Measurements from ENCODE around the gene TK1. TPM values are rescaled to one million over a fixed set of nuclear protein-coding genes. Genes with fewer than 3 reads are reported as not detected.

The TK1 gene
- total RNA-seq, 2 donors from 2014 or later, result 81.0 to 97.4 TPM

- H3K36me3 Mint-ChIP-seq (ENCODE audit: low read depth), result peaks cover 37% of the 10 kb centered on the region
- H3K27ac Mint-ChIP-seq, result peak overlapping the region; percentile 88
- H3K36me3 ChIP-seq (ENCODE audit: control insufficient read depth, insufficient read depth, low read length), result peaks cover 42% of the 10 kb centered on the region
- H3K9ac ChIP-seq (ENCODE audit: extremely low read depth, low read length, poor library complexity, severe bottlenecking), result peak overlapping the region; percentile 87
- H3K4me3 ChIP-seq (ENCODE audit: low read length), result peak overlapping the region; percentile 82
- H3K27me3 Mint-ChIP-seq (ENCODE audit: insufficient read depth), result no peaks in the 10 kb centered on the region
- H3K9me3 Mint-ChIP-seq, result no peaks in the 10 kb centered on the region
- H3K27ac ChIP-seq (ENCODE audit: low read depth, low read length), result no peak overlapping the region
- H3K4me3 Mint-ChIP-seq, result peak overlapping the region; percentile 78
- no peaks in the 10 kb centered on the region for H3K27me3 ChIP-seq (ENCODE audit: control insufficient read depth, insufficient read depth, low read length, poor library complexity, severe bottlenecking)
- WGBS, 2 experiments (ENCODE audit: insufficient coverage in 1 of 2, insufficient read length in 1 of 2), result 62 to 86% methylated on average over 7 to 9 of the region's 10 CpGs
- peaks cover 22% of the 10 kb centered on the region for H3K4me1 Mint-ChIP-seq
- H3K9me3 ChIP-seq (ENCODE audit: control insufficient read depth, low read length), result no peaks in the 10 kb centered on the region
- H3K4me1 ChIP-seq (ENCODE audit: control insufficient read depth, insufficient read depth, low read length), result peaks cover 3% of the 10 kb centered on the region
- DNase-seq, result peak; percentile 82
- no peak for TF ChIP-seq CTCF (conservative IDR thresholded peaks at IDR 0.05)
Observed at GRCh38 chr17:78185981-78186691, 716 bp downstream of the TK1 start.

DNA sequence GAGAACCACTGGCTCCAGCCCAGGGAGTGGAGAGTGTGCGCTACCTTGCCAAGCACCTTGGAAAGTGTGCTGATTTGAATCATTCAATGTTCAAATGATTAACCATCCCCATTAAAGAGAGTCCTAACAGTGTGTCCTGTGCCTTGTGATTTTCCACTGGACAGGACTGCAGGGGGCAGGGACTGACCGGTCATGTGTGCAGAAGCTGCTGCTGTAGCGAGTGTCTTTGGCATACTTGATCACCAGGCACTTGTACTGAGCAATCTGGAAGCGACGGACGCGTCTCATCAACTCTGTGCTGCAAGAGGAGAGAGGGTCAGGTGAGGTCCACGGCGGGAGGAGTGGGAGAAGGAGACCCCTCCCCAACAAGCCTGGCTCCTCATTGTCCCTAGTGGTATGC is 2.0 kb downstream of the TK1 start:
- Histone ChIP-seq H3K4me3 (ENCODE audit: low read length) (peak overlapping the region; percentile 82), H3K27me3 (ENCODE audit: control insufficient read depth, insufficient read depth, low read length, poor library complexity, severe bottlenecking) (no peaks in the 10 kb centered on the region), H3K9me3 (ENCODE audit: control insufficient read depth, low read length) (no peaks in the 10 kb centered on the region), H3K4me1 (ENCODE audit: control insufficient read depth, insufficient read depth, low read length) (peaks cover 3% of the 10 kb centered on the region), H3K36me3 (ENCODE audit: control insufficient read depth, insufficient read depth, low read length) (peaks cover 50% of the 10 kb centered on the region), H3K9ac (ENCODE audit: extremely low read depth, low read length, poor library complexity, severe bottlenecking) (no peak overlapping the region), H3K27ac (ENCODE audit: low read depth, low read length) (no peak overlapping the region)
- 93 to 98% methylated on average over 7 to 9 of the region's 9 CpGs for WGBS, 2 experiments (ENCODE audit: insufficient coverage in 1 of 2, insufficient read length in 1 of 2)
- peak overlapping the region; percentile 78 for H3K4me3 Mint-ChIP-seq
- TF ChIP-seq CTCF (conservative IDR thresholded peaks at IDR 0.05), result no peak
- H3K4me1 Mint-ChIP-seq, result peaks cover 22% of the 10 kb centered on the region
- H3K9me3 Mint-ChIP-seq, result no peaks in the 10 kb centered on the region
- no peak for DNase-seq
- H3K36me3 Mint-ChIP-seq (ENCODE audit: low read depth), result peaks cover 40% of the 10 kb centered on the region
- no peaks in the 10 kb centered on the region for H3K27me3 Mint-ChIP-seq (ENCODE audit: insufficient read depth)
- peak overlapping the region; percentile 49 for H3K27ac Mint-ChIP-seq

DNA sequence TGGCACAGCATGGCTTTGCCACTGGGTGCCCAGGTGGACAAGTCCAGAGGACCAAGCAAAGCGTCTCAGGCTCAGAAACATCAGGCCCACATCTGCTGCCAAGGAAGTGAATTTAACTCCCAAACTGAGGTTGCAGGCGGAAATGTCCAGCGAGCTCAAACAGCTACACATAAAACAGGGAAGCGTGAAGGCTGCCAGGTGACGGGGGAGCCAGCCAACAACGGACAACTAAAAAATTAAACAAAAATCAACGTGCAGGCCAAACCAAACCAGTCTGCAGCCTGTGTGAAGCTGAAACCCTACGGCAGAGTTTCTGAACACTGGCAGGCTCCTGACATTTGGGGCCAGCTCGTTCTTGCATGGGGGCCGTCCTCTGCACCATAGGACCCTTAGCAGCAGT is 2.5 kb downstream of the TK1 start:
- Mint-ChIP-seq H3K4me3 (peak overlapping the region; percentile 78), H3K27me3 (ENCODE audit: insufficient read depth) (no peaks in the 10 kb centered on the region), H3K36me3 (ENCODE audit: low read depth) (peaks cover 45% of the 10 kb centered on the region), H3K4me1 (peaks cover 22% of the 10 kb centered on the region), H3K9me3 (no peaks in the 10 kb centered on the region), H3K27ac (peak overlapping the region; percentile 49)
- 90 to 98% methylated on average over 6 to 10 of the region's 10 CpGs for WGBS, 2 experiments (ENCODE audit: insufficient coverage in 1 of 2, insufficient read length in 1 of 2)
- Histone ChIP-seq H3K36me3 (ENCODE audit: control insufficient read depth, insufficient read depth, low read length) (peaks cover 55% of the 10 kb centered on the region), H3K4me1 (ENCODE audit: control insufficient read depth, insufficient read depth, low read length) (peaks cover 3% of the 10 kb centered on the region), H3K4me3 (ENCODE audit: low read length) (peak overlapping the region; percentile 82), H3K9me3 (ENCODE audit: control insufficient read depth, low read length) (no peaks in the 10 kb centered on the region), H3K9ac (ENCODE audit: extremely low read depth, low read length, poor library complexity, severe bottlenecking) (no peak overlapping the region), H3K27me3 (ENCODE audit: control insufficient read depth, insufficient read depth, low read length, poor library complexity, severe bottlenecking) (no peaks in the 10 kb centered on the region), H3K27ac (ENCODE audit: low read depth, low read length) (no peak overlapping the region)
- DNase-seq, result no peak
- TF ChIP-seq CTCF (conservative IDR thresholded peaks at IDR 0.05), result no peak

All from endodermal cell (in vitro differentiated cells).